ENCODE results near the gene ZNF423. TPM values are rescaled to one million over a fixed set of nuclear protein-coding genes. Genes with fewer than 3 reads are reported as not detected.

ZNF423 gene
- total RNA-seq, 1 donor: 11.6 TPM

DNA sequence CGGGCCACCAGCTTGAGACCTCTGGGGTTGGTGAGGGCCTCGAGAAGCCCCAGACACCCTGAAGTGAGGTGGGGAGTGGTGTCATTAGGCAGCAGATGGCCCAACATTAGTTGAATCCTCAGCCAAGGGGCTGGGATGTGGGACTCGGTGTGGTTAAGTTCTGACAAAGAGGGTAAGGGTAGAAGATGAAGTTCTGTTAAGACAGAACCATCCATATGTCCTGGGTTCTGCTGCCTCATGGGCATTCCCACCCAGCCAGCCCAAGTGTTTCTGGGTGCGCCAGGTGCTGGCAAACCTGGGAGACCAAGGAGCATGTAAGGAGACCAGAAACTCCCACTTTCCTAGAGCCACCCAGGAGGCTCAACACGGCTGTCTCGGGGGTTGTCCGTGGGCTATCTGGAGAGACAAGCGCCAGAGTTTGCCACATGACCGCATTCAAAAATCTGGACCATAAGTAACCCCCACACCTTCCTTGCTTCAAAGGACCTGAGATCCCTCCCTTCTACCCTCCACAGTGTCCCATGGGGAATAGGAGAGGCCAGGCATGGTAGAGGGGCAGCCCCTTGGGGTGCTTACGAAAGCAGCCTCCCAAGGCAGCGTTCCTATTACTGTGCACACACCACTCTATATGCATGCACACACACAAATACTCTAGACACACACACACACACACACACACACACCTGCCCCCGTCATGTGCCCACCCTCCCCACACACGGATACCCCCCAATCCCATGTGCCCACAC is 353.6 kb downstream of the ZNF423 start:
- Histone ChIP-seq H3K36me3 (ENCODE audit: insufficient read depth, low read length) (no peaks in the 10 kb centered on the region), H2AFZ (ENCODE audit: low read length) (no peak overlapping the region), H3K4me3 (ENCODE audit: insufficient read depth, low read length) (no peak overlapping the region), H3K4me2 (ENCODE audit: insufficient read depth, low read length) (no peak overlapping the region), H3K79me2 (ENCODE audit: insufficient read depth, low read length) (no peaks in the 10 kb centered on the region), H3K9me3 (ENCODE audit: low read depth, low read length) (no peaks in the 10 kb centered on the region), H3K27me3 (ENCODE audit: insufficient read depth, low read length) (no peaks in the 10 kb centered on the region), H3K27ac (ENCODE audit: low read depth, low read length) (no peak overlapping the region), H3K4me1 (ENCODE audit: insufficient read depth, low read length) (no peaks in the 10 kb centered on the region), H4K20me1 (ENCODE audit: insufficient read depth, low read length) (no peaks in the 10 kb centered on the region)
- TF ChIP-seq, protein P1, sequence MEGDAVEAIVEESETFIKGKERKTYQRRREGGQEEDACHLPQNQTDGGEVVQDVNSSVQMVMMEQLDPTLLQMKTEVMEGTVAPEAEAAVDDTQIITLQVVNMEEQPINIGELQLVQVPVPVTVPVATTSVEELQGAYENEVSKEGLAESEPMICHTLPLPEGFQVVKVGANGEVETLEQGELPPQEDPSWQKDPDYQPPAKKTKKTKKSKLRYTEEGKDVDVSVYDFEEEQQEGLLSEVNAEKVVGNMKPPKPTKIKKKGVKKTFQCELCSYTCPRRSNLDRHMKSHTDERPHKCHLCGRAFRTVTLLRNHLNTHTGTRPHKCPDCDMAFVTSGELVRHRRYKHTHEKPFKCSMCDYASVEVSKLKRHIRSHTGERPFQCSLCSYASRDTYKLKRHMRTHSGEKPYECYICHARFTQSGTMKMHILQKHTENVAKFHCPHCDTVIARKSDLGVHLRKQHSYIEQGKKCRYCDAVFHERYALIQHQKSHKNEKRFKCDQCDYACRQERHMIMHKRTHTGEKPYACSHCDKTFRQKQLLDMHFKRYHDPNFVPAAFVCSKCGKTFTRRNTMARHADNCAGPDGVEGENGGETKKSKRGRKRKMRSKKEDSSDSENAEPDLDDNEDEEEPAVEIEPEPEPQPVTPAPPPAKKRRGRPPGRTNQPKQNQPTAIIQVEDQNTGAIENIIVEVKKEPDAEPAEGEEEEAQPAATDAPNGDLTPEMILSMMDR (IDR thresholded peaks at IDR 0.05; ENCODE audit: extremely low read depth, low read depth, low read length): no peak
- DNase-seq (ENCODE audit: insufficient read length, low spot score, missing footprints): no peak

DNA sequence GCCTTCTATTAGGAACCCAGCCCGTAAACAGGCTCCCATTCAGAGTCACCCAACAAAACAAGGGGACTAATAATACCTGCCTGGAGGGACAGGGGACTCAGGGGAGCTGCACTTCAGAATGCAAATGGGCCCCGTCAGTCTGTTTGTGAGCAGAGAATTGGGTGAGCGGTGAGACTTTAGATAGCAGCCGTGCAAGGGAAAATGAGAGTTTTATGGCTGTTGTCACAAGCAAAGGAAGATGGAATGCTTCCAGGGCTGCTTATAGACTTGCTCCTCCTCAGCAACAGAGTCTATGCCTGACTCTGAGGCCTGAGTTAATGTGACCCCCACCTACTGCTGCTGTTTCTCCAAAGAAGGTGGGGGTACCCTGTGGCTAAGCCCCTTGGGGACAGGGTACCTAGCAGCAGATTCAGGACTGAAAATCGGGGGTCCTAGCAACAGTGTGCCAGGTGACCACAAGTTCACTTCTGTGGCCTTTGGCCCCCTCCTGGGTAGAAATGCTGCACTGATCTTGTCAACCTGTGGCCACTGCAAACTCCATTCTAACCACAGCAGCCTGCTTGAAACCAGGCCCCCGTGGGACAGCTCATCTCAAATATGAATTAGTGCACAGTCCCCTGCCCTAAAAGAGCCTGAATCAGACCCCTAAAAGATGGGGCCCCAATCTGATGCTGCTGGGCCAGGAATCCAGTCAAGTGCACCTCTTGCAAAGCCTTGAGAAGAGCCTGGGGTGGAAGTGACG is 355.9 kb downstream of the ZNF423 start:
- Histone ChIP-seq H3K27ac (ENCODE audit: low read depth, low read length) (no peak overlapping the region), H3K4me2 (ENCODE audit: insufficient read depth, low read length) (no peak overlapping the region), H3K4me3 (ENCODE audit: insufficient read depth, low read length) (no peak overlapping the region), H3K9me3 (ENCODE audit: low read depth, low read length) (no peaks in the 10 kb centered on the region), H4K20me1 (ENCODE audit: insufficient read depth, low read length) (no peaks in the 10 kb centered on the region), H3K4me1 (ENCODE audit: insufficient read depth, low read length) (no peaks in the 10 kb centered on the region), H3K36me3 (ENCODE audit: insufficient read depth, low read length) (no peaks in the 10 kb centered on the region), H3K27me3 (ENCODE audit: insufficient read depth, low read length) (no peaks in the 10 kb centered on the region), H2AFZ (ENCODE audit: low read length) (no peak overlapping the region), H3K79me2 (ENCODE audit: insufficient read depth, low read length) (no peaks in the 10 kb centered on the region)
- DNase-seq (ENCODE audit: insufficient read length, low spot score, missing footprints): no peak
- TF ChIP-seq, protein P1 (IDR thresholded peaks at IDR 0.05; ENCODE audit: extremely low read depth, low read depth, low read length): no peak

DNA sequence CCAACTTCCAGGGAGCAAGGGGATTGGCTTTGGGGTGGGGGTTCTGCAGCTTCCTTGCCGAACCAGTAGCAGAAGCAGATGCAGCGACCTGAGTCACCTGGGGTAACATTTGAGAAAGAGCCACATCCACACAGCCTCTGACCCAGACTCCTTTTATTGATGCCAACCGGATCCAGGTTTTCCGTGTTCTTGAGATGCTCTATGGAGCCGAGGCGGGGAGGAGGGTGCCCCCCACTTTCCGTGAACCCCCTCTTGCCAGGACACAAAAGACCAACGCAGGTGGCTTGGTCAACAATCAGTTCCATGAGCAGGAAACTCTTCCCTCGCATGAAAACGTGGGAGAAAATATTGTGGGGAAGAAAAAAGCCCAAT is 356.5 kb downstream of the ZNF423 start:
- TF ChIP-seq, protein P1 (IDR thresholded peaks at IDR 0.05; ENCODE audit: extremely low read depth, low read depth, low read length): no peak
- H3K36me3 ChIP-seq (ENCODE audit: insufficient read depth, low read length): no peaks in the 10 kb centered on the region
- no peaks in the 10 kb centered on the region for H3K79me2 ChIP-seq (ENCODE audit: insufficient read depth, low read length)
- H3K4me3 ChIP-seq (ENCODE audit: insufficient read depth, low read length): no peak overlapping the region
- H3K4me1 ChIP-seq (ENCODE audit: insufficient read depth, low read length): no peaks in the 10 kb centered on the region
- H3K9me3 ChIP-seq (ENCODE audit: low read depth, low read length): no peaks in the 10 kb centered on the region
- DNase-seq (ENCODE audit: insufficient read length, low spot score, missing footprints): no peak
- H3K27ac ChIP-seq (ENCODE audit: low read depth, low read length): no peak overlapping the region
- no peak overlapping the region for H2AFZ ChIP-seq (ENCODE audit: low read length)
- H3K27me3 ChIP-seq (ENCODE audit: insufficient read depth, low read length): no peaks in the 10 kb centered on the region
- H3K4me2 ChIP-seq (ENCODE audit: insufficient read depth, low read length): no peak overlapping the region
- H4K20me1 ChIP-seq (ENCODE audit: insufficient read depth, low read length): no peaks in the 10 kb centered on the region

DNA sequence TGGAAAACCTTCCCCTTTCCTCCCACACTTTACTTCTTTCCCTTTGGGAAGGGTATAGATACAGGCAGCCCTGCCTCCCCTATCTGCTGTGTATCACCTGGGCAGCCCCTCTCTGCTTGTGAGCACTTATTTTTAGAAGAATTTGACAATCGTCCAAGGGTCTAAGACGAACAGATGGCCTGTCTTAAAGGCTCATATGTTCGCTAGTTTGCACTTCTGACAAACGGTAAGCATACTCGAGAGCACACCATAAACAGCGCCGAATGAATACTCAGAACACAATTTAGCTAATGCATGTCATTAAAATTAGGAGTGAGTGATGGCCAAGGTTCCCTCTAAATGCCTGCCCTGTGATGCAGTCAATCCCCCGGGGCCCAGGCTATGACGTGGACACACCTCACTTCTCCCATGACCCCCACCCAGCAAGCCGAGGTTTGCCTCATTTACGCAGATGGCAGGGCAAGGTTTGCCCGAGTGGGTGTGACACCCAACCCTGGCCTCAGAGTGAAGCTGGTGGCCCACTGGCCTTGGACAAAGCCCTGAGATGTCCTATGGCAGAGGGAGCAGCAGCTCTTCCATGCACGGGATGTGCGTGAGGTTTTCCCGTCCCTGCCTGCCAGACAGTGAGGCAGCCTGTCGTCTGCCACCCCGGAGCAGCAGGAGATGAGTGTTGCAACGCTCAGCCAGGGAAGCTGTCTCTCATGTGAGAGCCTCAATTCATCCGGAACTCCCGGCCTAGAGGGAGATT is 357.1 kb downstream of the ZNF423 start:
- no peak overlapping the region for H3K4me3 ChIP-seq (ENCODE audit: insufficient read depth, low read length)
- no peaks in the 10 kb centered on the region for H3K36me3 ChIP-seq (ENCODE audit: insufficient read depth, low read length)
- no peaks in the 10 kb centered on the region for H3K79me2 ChIP-seq (ENCODE audit: insufficient read depth, low read length)
- no peaks in the 10 kb centered on the region for H3K27me3 ChIP-seq (ENCODE audit: insufficient read depth, low read length)
- DNase-seq (ENCODE audit: insufficient read length, low spot score, missing footprints): no peak
- H3K27ac ChIP-seq (ENCODE audit: low read depth, low read length): no peak overlapping the region
- H3K4me1 ChIP-seq (ENCODE audit: insufficient read depth, low read length): no peaks in the 10 kb centered on the region
- TF ChIP-seq, protein P1 (IDR thresholded peaks at IDR 0.05; ENCODE audit: extremely low read depth, low read depth, low read length): no peak
- no peak overlapping the region for H2AFZ ChIP-seq (ENCODE audit: low read length)
- no peak overlapping the region for H3K4me2 ChIP-seq (ENCODE audit: insufficient read depth, low read length)
- no peaks in the 10 kb centered on the region for H4K20me1 ChIP-seq (ENCODE audit: insufficient read depth, low read length)
- H3K9me3 ChIP-seq (ENCODE audit: low read depth, low read length): no peaks in the 10 kb centered on the region
